ENCODE measurements around the gene NUP205. TPM values are rescaled to one million over a fixed set of nuclear protein-coding genes. Genes with fewer than 3 reads are reported as not detected.
A peak's percentile ranks its signal among the peaks of the same experiment; 100 is the strongest.

The NUP205 gene
- total and polyA plus RNA-seq, 2 of the 13 experiments (the other 11 are each of a cell fraction or from before 2014, with no cell fraction given), result 46.2 to 87.2 TPM

DNA sequence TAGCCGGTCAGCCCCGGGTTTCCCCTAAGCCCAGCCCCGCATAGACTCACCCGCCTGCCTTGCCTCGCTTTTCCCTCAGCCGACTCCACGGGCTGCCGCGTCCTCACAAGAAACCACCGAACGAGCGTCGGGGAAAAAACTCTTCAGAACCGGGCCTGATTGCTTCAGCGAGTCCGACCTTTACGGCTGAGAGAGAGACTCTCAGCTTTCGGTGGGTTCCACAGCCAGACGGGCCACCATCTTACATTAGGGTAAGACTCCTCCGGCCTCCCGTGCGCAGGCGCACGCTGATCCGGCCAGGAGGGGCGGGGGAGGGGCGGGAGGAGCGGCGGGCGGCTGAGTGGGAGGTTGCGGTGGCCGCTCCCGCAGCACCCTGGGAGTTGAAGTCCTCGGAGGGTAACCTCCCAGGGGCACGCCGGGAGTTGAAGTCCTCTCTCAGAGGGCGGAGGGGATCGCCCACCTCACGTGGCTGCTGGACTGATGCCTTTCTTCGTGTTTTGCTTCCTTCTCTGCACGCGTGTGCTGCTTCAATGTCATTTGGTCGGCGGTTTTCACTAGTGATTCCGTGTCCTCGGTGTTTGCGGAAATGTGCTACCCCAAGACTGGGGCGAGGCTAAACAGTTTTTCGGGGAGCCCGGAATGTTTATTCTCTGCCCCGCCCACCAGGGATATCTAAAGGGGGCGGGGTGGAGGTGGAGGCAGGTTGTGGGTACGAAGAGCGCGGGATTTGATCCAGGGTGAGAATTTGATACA, 47.7 kb upstream of the NUP205 start, which contains the start of gene CNOT4 (continued):
- TF ChIP-seq ZFAT (CRISPR knock-in tag; conservative IDR thresholded peaks at IDR 0.05), result no peak
- no peak for TF ChIP-seq ZBTB38 (CRISPR knock-in tag; IDR thresholded peaks at IDR 0.05)
- no peak for TF ChIP-seq ZEB1 (IDR thresholded peaks at IDR 0.05; ENCODE audit: insufficient replicate concordance, low read depth)
- TF ChIP-seq SCMH1 (CRISPR knock-in tag; IDR thresholded peaks at IDR 0.05; ENCODE audit: borderline replicate concordance), result no peak
- no peak for TF ChIP-seq PLRG1 (conservative IDR thresholded peaks at IDR 0.05)
- TF ChIP-seq ZNF207 (IDR thresholded peaks at IDR 0.05; ENCODE audit: borderline replicate concordance), result no peak
- no peak for TF ChIP-seq ZFP1 (CRISPR knock-in tag; IDR thresholded peaks at IDR 0.05)
- TF ChIP-seq AKNA (CRISPR knock-in tag; IDR thresholded peaks at IDR 0.05; ENCODE audit: borderline replicate concordance), result no peak
- TF ChIP-seq ZSCAN21 (CRISPR knock-in tag; IDR thresholded peaks at IDR 0.05; ENCODE audit: borderline replicate concordance), result no peak
- no peak for TF ChIP-seq ARNT2 (CRISPR knock-in tag; IDR thresholded peaks at IDR 0.05; ENCODE audit: low read depth)
- no peak for TF ChIP-seq RBM22 (optimal IDR thresholded peaks at IDR 0.05; ENCODE audit: low read length)
- 0 out of 2 replicates have a peak, but pooled peaks have one; percentile 34 for TF ChIP-seq NCOA2 (CRISPR knock-in tag; IDR thresholded peaks at IDR 0.05)
- TF ChIP-seq ZNF3 (CRISPR knock-in tag; IDR thresholded peaks at IDR 0.05), result no peak; the same call in 1 of the 2 replicates
- peak; percentile 76 for TF ChIP-seq SP5 (CRISPR knock-in tag; IDR thresholded peaks at IDR 0.05; ENCODE audit: borderline replicate concordance, low read depth)
- no peak for TF ChIP-seq ISX (CRISPR knock-in tag; conservative IDR thresholded peaks at IDR 0.05)
- TF ChIP-seq ZNF549 (CRISPR knock-in tag; IDR thresholded peaks at IDR 0.05), result no peak
- TF ChIP-seq ZFP82 (CRISPR knock-in tag; IDR thresholded peaks at IDR 0.05; ENCODE audit: borderline replicate concordance), result no peak
- no peak for TF ChIP-seq TRIM24 (CRISPR knock-in tag; IDR thresholded peaks at IDR 0.05)
- peak; percentile 44; the same call in 1 of the 2 replicates for TF ChIP-seq ZFP41 (CRISPR knock-in tag; IDR thresholded peaks at IDR 0.05; ENCODE audit: borderline replicate concordance)
- TF ChIP-seq PRDM10 (CRISPR knock-in tag; IDR thresholded peaks at IDR 0.05; ENCODE audit: low read depth), result peak; percentile 48; the same call in 1 of the 2 replicates
- no peak for TF ChIP-seq ARNT (IDR thresholded peaks at IDR 0.05)
- peak; percentile 59; the same call in 1 of the 2 replicates for TF ChIP-seq YEATS2 (CRISPR knock-in tag; IDR thresholded peaks at IDR 0.05; ENCODE audit: borderline replicate concordance)
- TF ChIP-seq ZNF30 (CRISPR knock-in tag; IDR thresholded peaks at IDR 0.05), result no peak
- no peak for TF ChIP-seq WIZ (CRISPR knock-in tag; IDR thresholded peaks at IDR 0.05)

All from HepG2 (cell line).